WTC11 (cell line): ENCODE results near the gene PIP4P1. TPM values are rescaled to one million over a fixed set of nuclear protein-coding genes. Genes with fewer than 3 reads are reported as not detected.

Experiments used
- ATAC-seq: fragments of 200-7000 bp; cut with Tn5 transposase; 2 replicates; pipeline ENCODE4 v1.10.0; 2021; ENCODE audit warnings: mild to moderate bottlenecking, moderate library complexity
- CTCF ChIA-PET: fragments of 300-600 bp; sonication (Branson Sonifier 250); formaldehyde crosslinking; loops from one replicate; lab custom pipeline; 2021; ENCODE audit warnings: antibody characterized with exemption; lab: Charles Lee
- POLR2A ChIA-PET: fragments of 350-600 bp; sonication (Branson Sonifier 250); formaldehyde crosslinking; loops from one replicate; lab custom pipeline; 2021; ENCODE audit warnings: antibody characterized with exemption; lab: Charles Lee
- DNase-seq: peaks from one replicate; pipeline ENCODE4 v3.0.0; 2021; ENCODE audit warnings: low spot score
- H3K27ac Mint-ChIP-seq: 2 replicates; pipeline ENCODE4 v1.8.0; 2021; ENCODE audit warnings: mixed read lengths
- H3K27me3 Mint-ChIP-seq: 2 replicates; pipeline ENCODE4 v1.8.0; 2021; ENCODE audit warnings: low read depth, mild to moderate bottlenecking, moderate library complexity, mixed read lengths
- H3K36me3 Mint-ChIP-seq: 2 replicates; pipeline ENCODE4 v1.8.0; 2021; ENCODE audit warnings: mixed read lengths
- H3K4me1 Mint-ChIP-seq: 2 replicates; pipeline ENCODE4 v1.8.0; 2022; ENCODE audit warnings: mixed read lengths
- H3K4me3 Mint-ChIP-seq: 2 replicates; pipeline ENCODE4 v1.8.0; 2021; ENCODE audit warnings: mild to moderate bottlenecking, moderate library complexity, mixed read lengths
- H3K9me3 Mint-ChIP-seq: 2 replicates; pipeline ENCODE4 v1.8.0; 2021; ENCODE audit warnings: mixed read lengths
- AR ChIP-seq: fragments of 250-450 bp; sonication (Bioruptor Pico); IDR thresholded peaks from 2 replicates; pipeline ENCODE4 v1.9.0; 2021; ENCODE audit warnings: mild to moderate bottlenecking
- E2F4 ChIP-seq: sonication (generic); formaldehyde crosslinking; IDR thresholded peaks from 2 replicates; pipeline ENCODE4 v1.8.1; 2022; ENCODE audit warnings: low read depth, mild to moderate bottlenecking, moderate library complexity, missing genetic modification reagents, borderline replicate concordance
- EMX1 ChIP-seq: fragments of 250-450 bp; sonication (Bioruptor Pico); IDR thresholded peaks from 2 replicates; pipeline ENCODE4 v1.8.0; 2021; ENCODE audit warnings: mild to moderate bottlenecking
- ETV6 ChIP-seq: sonication (generic); formaldehyde crosslinking; IDR thresholded peaks from 2 replicates; pipeline ENCODE4 v1.8.1; 2022; ENCODE audit warnings: mild to moderate bottlenecking, missing genetic modification reagents
- HMGA2 ChIP-seq: fragments of 250-450 bp; sonication (Bioruptor Pico); IDR thresholded peaks from 2 replicates; pipeline ENCODE4 v1.4.0; 2021; ENCODE audit warnings: mild to moderate bottlenecking, moderate library complexity
- HMGXB4 ChIP-seq: sonication (generic); formaldehyde crosslinking; IDR thresholded peaks from 2 replicates; pipeline ENCODE4 v1.8.1; 2023; ENCODE audit warnings: mild to moderate bottlenecking, moderate library complexity, missing genetic modification reagents
- JUN ChIP-seq: sonication (generic); formaldehyde crosslinking; IDR thresholded peaks from 2 replicates; pipeline ENCODE4 v1.8.0; 2023; ENCODE audit warnings: mild to moderate bottlenecking, missing genetic modification reagents
- MAX ChIP-seq: sonication (generic); formaldehyde crosslinking; IDR thresholded peaks from 2 replicates; pipeline ENCODE4 v1.8.0; 2022; ENCODE audit warnings: mild to moderate bottlenecking, missing genetic modification reagents
- NFYB ChIP-seq: sonication (generic); formaldehyde crosslinking; conservative IDR thresholded peaks from 2 replicates; pipeline ENCODE4 v1.8.0; 2022; ENCODE audit warnings: low read depth, missing genetic modification reagents
- NR2C2 ChIP-seq: sonication (generic); formaldehyde crosslinking; IDR thresholded peaks from 2 replicates; pipeline ENCODE4 v1.8.0; 2022; ENCODE audit warnings: mild to moderate bottlenecking, missing genetic modification reagents
- RELA ChIP-seq: sonication (generic); formaldehyde crosslinking; IDR thresholded peaks from 2 replicates; pipeline ENCODE4 v1.8.1; 2022; ENCODE audit warnings: missing genetic modification reagents, mild to moderate bottlenecking, borderline replicate concordance
- TEAD4 ChIP-seq: sonication (generic); formaldehyde crosslinking; IDR thresholded peaks from 2 replicates; pipeline ENCODE4 v1.8.0; 2022; ENCODE audit warnings: mild to moderate bottlenecking, missing genetic modification reagents
- ZBTB21 ChIP-seq: sonication (generic); formaldehyde crosslinking; IDR thresholded peaks from 2 replicates; pipeline ENCODE4 v1.8.1; 2023; ENCODE audit warnings: mild to moderate bottlenecking, missing genetic modification reagents, borderline replicate concordance
- ZNF317 ChIP-seq: sonication (generic); formaldehyde crosslinking; IDR thresholded peaks from 2 replicates; pipeline ENCODE4 v1.8.1; 2023; ENCODE audit warnings: low read depth, mild to moderate bottlenecking, moderate library complexity, missing genetic modification reagents, borderline replicate concordance
- ZNF423 ChIP-seq: fragments of 250-450 bp; sonication (Bioruptor Pico); IDR thresholded peaks from 2 replicates; pipeline ENCODE4 v2.1.2; 2022; ENCODE audit warnings: mild to moderate bottlenecking, moderate library complexity
- ZNF532 ChIP-seq: fragments of 250-450 bp; sonication (Bioruptor Pico); IDR thresholded peaks from 2 replicates; pipeline ENCODE4 v1.9.0; 2021; ENCODE audit warnings: mild to moderate bottlenecking, borderline replicate concordance
- ZNF671 ChIP-seq: fragments of 250-450 bp; sonication (Bioruptor Pico); IDR thresholded peaks from 2 replicates; pipeline ENCODE4 v1.8.0; 2021; ENCODE audit warnings: mild to moderate bottlenecking
- total RNA-seq: library from RNA; stranded (reverse); gene quantifications from 3 replicates; pipeline ENCODE4 v1.2.3, GENCODE V29; 2021

PIP4P1 gene
- total RNA-seq, 1 experiment from 2014 or later, result 34.1 TPM

- no peaks in the 10 kb centered on the region for H3K36me3 Mint-ChIP-seq
- CTCF ChIA-PET, result interaction anchor here (2.4 kb wide), 1 partner anchor 12 kb away, joined by 8 read pairs; no protein-coding TSS in a partner anchor
- H3K4me1 Mint-ChIP-seq, result peaks cover 19% of the 10 kb centered on the region
- no peak for TF ChIP-seq ZNF671
- TF ChIP-seq AR, result no peak
- TF ChIP-seq MAX, result no peak
- no peak for TF ChIP-seq E2F4 (CRISPR knock-in tag)
- TF ChIP-seq ZBTB21 (CRISPR knock-in tag), result no peak
- TF ChIP-seq NFYB (CRISPR knock-in tag), result no peak
- no peak for TF ChIP-seq HMGXB4 (CRISPR knock-in tag)
- TF ChIP-seq, all 79 proteins: peak for 0
- ATAC-seq, result peak; percentile 69
- Mint-ChIP-seq H3K27me3 (no peaks in the 10 kb centered on the region), H3K9me3 (no peaks in the 10 kb centered on the region), H3K27ac (peak overlapping the region; percentile 28; the same call in 1 of the 2 replicates), H3K4me3 (no peak overlapping the region)
- DNase-seq, result no peak
- POLR2A ChIA-PET, result no interaction called here
These were observed 33.8 kb downstream of the PIP4P1 start for GRCh38 chr14:20427231-20428009.

GRCh38 chr14:20424851-20425250, 36.4 kb downstream of the PIP4P1 start:
- Mint-ChIP-seq H3K4me1 (peaks cover 30% of the 10 kb centered on the region), H3K36me3 (no peaks in the 10 kb centered on the region), H3K27me3 (no peaks in the 10 kb centered on the region), H3K27ac (no peak overlapping the region), H3K4me3 (no peak overlapping the region), H3K9me3 (no peaks in the 10 kb centered on the region)
- DNase-seq, result no peak
- CTCF ChIA-PET, result interaction anchor here (2.3 kb wide), 1 partner anchor 10 kb away, joined by 16 read pairs; no protein-coding TSS in a partner anchor
- ATAC-seq, result no peak
- POLR2A ChIA-PET, result interaction anchor here (1.3 kb wide), 1 partner anchor 82 kb away, joined by 3 read pairs; the partner anchor contains the start of gene PARP2
- TF ChIP-seq NR2C2 (CRISPR knock-in tag), result no peak
- TF ChIP-seq HMGA2 (CRISPR knock-in tag), result no peak
- TF ChIP-seq ZNF423 (CRISPR knock-in tag), result no peak
- TF ChIP-seq ZNF317 (CRISPR knock-in tag), result no peak
- TF ChIP-seq AR, result no peak
- no peak for TF ChIP-seq MAX
- TF ChIP-seq E2F4 (CRISPR knock-in tag), result no peak
- TF ChIP-seq TEAD4 (CRISPR knock-in tag), result no peak
- TF ChIP-seq RELA, result no peak
- TF ChIP-seq EMX1 (CRISPR knock-in tag), result no peak
- TF ChIP-seq ETV6 (CRISPR knock-in tag), result no peak
- no peak for TF ChIP-seq JUN (CRISPR knock-in tag)
- TF ChIP-seq ZNF532 (CRISPR knock-in tag), result no peak
